Uterus (tissue), 2 donors: ENCODE measurements around the gene PSME2.

Source experiments
- POLR2A ChIP-seq, 2 donors: fragments of 450-650 bp; IDR thresholded peaks; one replicate each; pipeline ENCODE4 v1.6.1; 2016; ENCODE audit warnings: antibody characterized with exemption in 2 of 2, mild to moderate bottlenecking in 1 of 2, moderate library complexity in 1 of 2
- TF ChIP-seq, protein P1 (sequence below), 4 experiments: fragments of 200-600 bp in 2 of 4; fragments of 450-650 bp in 2 of 4; sonication (generic) in 2 of 4; IDR thresholded peaks; one replicate each; pipeline ENCODE4 v1.5.1; 2016 to 2019; ENCODE audit warnings: antibody characterized with exemption in 4 of 4, mild to moderate bottlenecking in 2 of 4, moderate library complexity in 1 of 4

- TF ChIP-seq, protein P1, sequence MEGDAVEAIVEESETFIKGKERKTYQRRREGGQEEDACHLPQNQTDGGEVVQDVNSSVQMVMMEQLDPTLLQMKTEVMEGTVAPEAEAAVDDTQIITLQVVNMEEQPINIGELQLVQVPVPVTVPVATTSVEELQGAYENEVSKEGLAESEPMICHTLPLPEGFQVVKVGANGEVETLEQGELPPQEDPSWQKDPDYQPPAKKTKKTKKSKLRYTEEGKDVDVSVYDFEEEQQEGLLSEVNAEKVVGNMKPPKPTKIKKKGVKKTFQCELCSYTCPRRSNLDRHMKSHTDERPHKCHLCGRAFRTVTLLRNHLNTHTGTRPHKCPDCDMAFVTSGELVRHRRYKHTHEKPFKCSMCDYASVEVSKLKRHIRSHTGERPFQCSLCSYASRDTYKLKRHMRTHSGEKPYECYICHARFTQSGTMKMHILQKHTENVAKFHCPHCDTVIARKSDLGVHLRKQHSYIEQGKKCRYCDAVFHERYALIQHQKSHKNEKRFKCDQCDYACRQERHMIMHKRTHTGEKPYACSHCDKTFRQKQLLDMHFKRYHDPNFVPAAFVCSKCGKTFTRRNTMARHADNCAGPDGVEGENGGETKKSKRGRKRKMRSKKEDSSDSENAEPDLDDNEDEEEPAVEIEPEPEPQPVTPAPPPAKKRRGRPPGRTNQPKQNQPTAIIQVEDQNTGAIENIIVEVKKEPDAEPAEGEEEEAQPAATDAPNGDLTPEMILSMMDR (IDR thresholded peaks at IDR 0.05), result no peak
- TF ChIP-seq POLR2A (IDR thresholded peaks at IDR 0.05), result no peak
These were observed 50.9 kb downstream of the PSME2 start for GRCh38 chr14:24095271-24096068.
